ENCODE measurements around the gene OSM. TPM values are rescaled to one million over a fixed set of nuclear protein-coding genes. Genes with fewer than 3 reads are reported as not detected.

The OSM gene
- total RNA-seq, 1 donor from 2014 or later = not detected

DNA sequence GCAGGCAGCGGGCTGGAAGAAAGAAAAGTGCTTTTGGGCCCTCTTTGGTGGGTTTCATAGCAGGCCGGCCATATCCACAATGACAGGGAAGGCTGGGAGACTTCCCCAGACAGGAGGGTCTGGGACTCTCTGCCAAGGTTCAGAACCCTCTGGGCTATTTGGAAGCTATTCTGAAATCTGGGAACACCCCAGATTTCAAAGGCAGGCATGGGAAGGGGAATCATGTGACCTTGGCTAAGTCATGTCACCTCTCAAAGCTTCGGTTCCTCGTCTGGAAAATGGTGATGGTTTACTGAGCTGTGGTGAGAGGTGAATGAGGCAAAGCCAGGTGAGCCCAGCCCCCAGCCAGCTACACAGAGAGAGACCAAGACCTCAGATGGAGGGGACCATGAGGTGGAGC is 18.0 kb upstream of the OSM start:
- TF ChIP-seq, protein P1, sequence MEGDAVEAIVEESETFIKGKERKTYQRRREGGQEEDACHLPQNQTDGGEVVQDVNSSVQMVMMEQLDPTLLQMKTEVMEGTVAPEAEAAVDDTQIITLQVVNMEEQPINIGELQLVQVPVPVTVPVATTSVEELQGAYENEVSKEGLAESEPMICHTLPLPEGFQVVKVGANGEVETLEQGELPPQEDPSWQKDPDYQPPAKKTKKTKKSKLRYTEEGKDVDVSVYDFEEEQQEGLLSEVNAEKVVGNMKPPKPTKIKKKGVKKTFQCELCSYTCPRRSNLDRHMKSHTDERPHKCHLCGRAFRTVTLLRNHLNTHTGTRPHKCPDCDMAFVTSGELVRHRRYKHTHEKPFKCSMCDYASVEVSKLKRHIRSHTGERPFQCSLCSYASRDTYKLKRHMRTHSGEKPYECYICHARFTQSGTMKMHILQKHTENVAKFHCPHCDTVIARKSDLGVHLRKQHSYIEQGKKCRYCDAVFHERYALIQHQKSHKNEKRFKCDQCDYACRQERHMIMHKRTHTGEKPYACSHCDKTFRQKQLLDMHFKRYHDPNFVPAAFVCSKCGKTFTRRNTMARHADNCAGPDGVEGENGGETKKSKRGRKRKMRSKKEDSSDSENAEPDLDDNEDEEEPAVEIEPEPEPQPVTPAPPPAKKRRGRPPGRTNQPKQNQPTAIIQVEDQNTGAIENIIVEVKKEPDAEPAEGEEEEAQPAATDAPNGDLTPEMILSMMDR (conservative IDR thresholded peaks at IDR 0.05; ENCODE audit: low read depth, low read length) = no peak
- no peak overlapping the region for H3K4me3 ChIP-seq (ENCODE audit: low read depth, low read length)
- DNase-seq (ENCODE audit: low read depth) = no peak

DNA sequence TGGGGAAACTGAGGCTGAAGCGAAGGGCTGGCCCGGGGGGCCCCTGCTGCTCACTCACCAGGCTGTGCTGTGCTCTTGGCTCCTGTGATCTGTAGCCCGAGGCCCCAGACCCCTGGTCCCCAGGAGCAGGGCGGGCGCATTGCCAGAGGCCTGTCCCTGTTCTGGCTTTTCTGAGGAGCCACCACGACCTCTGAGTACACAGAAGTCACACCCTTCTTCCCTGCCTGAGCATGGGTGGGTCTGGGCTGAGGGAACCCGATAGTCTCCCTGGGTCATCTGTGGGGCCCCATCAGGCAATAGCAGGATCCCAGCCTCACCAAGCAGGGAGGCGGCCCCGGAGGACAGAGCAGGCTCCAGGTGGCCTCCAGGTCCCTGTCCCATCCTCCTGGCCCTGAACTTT is 17.5 kb upstream of the OSM start:
- TF ChIP-seq, protein P1 (conservative IDR thresholded peaks at IDR 0.05; ENCODE audit: low read depth, low read length) = no peak
- no peak overlapping the region for H3K4me3 ChIP-seq (ENCODE audit: low read depth, low read length)
- DNase-seq (ENCODE audit: low read depth) = no peak

DNA sequence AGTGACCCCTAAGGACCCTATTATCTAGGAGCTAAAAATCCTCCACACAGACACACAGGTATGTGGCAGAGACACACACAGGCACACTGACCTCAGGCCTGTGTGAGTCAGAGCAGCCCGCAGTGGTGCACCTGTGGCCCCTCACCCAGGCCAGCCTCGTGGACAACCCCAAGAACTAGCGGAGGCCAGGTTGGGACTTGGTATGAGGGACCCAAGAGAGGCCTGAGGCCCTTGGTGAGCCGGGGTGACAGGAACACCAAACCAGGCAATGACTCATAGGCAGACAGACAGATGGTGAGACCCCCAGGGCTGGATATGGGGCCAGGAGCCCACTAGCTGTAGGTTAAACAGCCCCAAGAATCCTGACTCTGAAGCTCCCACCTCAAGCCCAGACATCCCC is 16.7 kb upstream of the OSM start:
- TF ChIP-seq, protein P1 (conservative IDR thresholded peaks at IDR 0.05; ENCODE audit: low read depth, low read length) = no peak
- no peak overlapping the region for H3K4me3 ChIP-seq (ENCODE audit: low read depth, low read length)
- DNase-seq (ENCODE audit: low read depth) = no peak

DNA sequence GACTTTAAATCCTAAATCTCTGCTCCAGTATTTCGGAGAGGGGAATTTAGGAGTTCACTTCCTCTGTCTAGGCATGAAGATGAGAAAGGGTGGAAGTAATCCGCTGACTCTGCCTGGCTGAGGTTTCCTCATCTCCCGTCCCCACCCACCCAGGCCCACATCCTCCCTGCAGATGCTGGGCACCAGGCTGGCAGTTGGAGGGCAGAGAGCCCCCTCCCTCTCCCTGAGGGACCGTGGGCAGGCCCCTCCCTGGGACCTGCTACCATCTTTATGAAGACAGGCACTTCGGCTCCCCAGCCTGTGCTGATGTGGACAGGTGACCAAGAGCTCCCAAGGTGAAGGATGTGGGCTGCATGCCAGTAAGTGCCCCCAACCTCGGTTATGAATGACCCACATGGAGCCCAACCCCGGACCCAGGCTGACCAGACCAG is 16.0 kb upstream of the OSM start:
- DNase-seq (ENCODE audit: low read depth) = no peak
- TF ChIP-seq, protein P1 (conservative IDR thresholded peaks at IDR 0.05; ENCODE audit: low read depth, low read length) = no peak
- H3K4me3 ChIP-seq (ENCODE audit: low read depth, low read length) = no peak overlapping the region

GRCh38 chr22:30280505-30280904 is 13.9 kb upstream of the OSM start:
- TF ChIP-seq, protein P1 (conservative IDR thresholded peaks at IDR 0.05; ENCODE audit: low read depth, low read length) = no peak
- H3K4me3 ChIP-seq (ENCODE audit: low read depth, low read length) = no peak overlapping the region
- no peak for DNase-seq (ENCODE audit: low read depth)

DNA sequence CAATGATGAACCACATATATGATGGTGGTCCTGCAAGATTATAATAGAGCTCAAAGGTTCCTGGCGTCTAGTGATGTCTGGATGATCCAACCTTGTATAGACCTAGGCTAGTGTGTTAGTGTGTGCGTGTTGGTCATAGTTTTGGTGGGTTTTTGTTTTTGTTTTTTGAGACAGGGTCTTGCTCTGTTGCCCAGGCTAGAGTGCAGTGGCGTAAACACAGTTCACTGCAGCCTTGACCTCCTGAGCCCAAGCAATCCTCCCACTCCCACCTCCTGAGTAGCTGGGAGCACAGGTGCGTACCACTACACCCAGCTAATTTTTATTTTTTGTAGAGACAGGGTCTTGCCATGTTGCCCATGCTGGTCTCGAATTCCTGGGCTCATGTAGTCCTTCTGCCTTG is 13.3 kb upstream of the OSM start:
- no peak for DNase-seq (ENCODE audit: low read depth)
- no peak overlapping the region for H3K4me3 ChIP-seq (ENCODE audit: low read depth, low read length)
- TF ChIP-seq, protein P1 (conservative IDR thresholded peaks at IDR 0.05; ENCODE audit: low read depth, low read length) = no peak

- no peak overlapping the region for H3K4me3 ChIP-seq (ENCODE audit: low read depth, low read length)
- no peak for DNase-seq (ENCODE audit: low read depth)
- TF ChIP-seq, protein P1 (conservative IDR thresholded peaks at IDR 0.05; ENCODE audit: low read depth, low read length) = no peak
Observed at GRCh38 chr22:30279046-30279788, 12.6 kb upstream of the OSM start.

Data from epithelial cell of proximal tubule (primary cell).